K562 (cell line): ENCODE measurements around the gene DIAPH1. TPM values are rescaled to one million over a fixed set of nuclear protein-coding genes. Genes with fewer than 3 reads are reported as not detected.

ENCODE experiments used
- ATAC-seq: fragments of 200-7000 bp; cut with Tn5 transposase; 3 replicates; pipeline ENCODE4 v1.9.1; 2020; ENCODE audit warnings: moderate library complexity
- BruUV-seq: library from RNA; stranded (reverse); fragments of 400-500 nt; replicated peaks from 2 replicates; lab custom pipeline; 2021; lab: Mats Ljungman, UMichigan
- CTCF ChIA-PET: fragments of 300-600 bp; formaldehyde crosslinking; extraction: SDS; loops from one replicate; lab custom pipeline; 2021; ENCODE audit warnings: low intra/inter-chr PET ratio; lab: Yijun Ruan, JAX
- POLR2A ChIA-PET: fragments of 300-600, 350-650 bp; sonication (Branson Sonifier 250); formaldehyde crosslinking; extraction: SDS; loops from one replicate; lab custom pipeline; 2021; ENCODE audit warnings: antibody characterized with exemption, inconsistent platforms; lab: Yijun Ruan, JAX
- DNase-seq, 4 experiments: peaks; one replicate each; pipeline versions ENCODE4 v3.0.0 to v3.0.0-alpha.2; 2011 to 2018; ENCODE audit warnings: low spot score in 3 of 4, mixed read lengths in 3 of 4; ENCODE audit errors: extremely low read depth in 1 of 4
- FAIRE-seq: peaks from 2 replicates; lab custom pipeline; 2011; peaks lifted over from hg19 to GRCh38; lab: Jason Lieb, UNC
- H2AFZ ChIP-seq: 2 replicates; pipeline ENCODE4 v1.6.0; 2011; ENCODE audit warnings: low read depth, low read length, control low read depth, inconsistent platforms
- H3K27ac ChIP-seq: fragments of 200-600 bp; 3 replicates; pipeline ENCODE4 v1.8.0; 2011; ENCODE audit warnings: low read depth, mild to moderate bottlenecking, control low read depth, inconsistent platforms, low read length, moderate library complexity, mixed read lengths; ENCODE audit errors: extremely low read depth
- H3K27me3 ChIP-seq, 2 experiments: fragments of 300-600 bp in 1 of 2; 2 replicates in 1 of 2; 3 replicates in 1 of 2; pipeline versions ENCODE4 v1.6.0 to v1.8.0; 2011; ENCODE audit warnings: inconsistent platforms in 2 of 2, low read length in 2 of 2, mild to moderate bottlenecking in 1 of 2, mixed read lengths in 1 of 2, moderate library complexity in 1 of 2; ENCODE audit not compliant: control insufficient read depth in 2 of 2, insufficient read depth in 2 of 2
- H3K36me3 ChIP-seq: fragments of 300-600 bp; 3 replicates; pipeline ENCODE4 v1.8.0; 2011; ENCODE audit warnings: mild to moderate bottlenecking, low read length, inconsistent platforms; ENCODE audit not compliant: control insufficient read depth, insufficient read depth
- H3K4me1 ChIP-seq, 2 experiments: fragments of 200-600 bp in 1 of 2; replicated peaks in 1 of 2; 2 replicates in 1 of 2; 3 replicates in 1 of 2; pipeline versions ENCODE4 v1.5.1 to v1.8.0; 2011; ENCODE audit warnings: inconsistent platforms in 2 of 2, low read length in 2 of 2, mild to moderate bottlenecking in 1 of 2, mixed read lengths in 1 of 2, moderate library complexity in 1 of 2; ENCODE audit not compliant: control insufficient read depth in 2 of 2, insufficient read depth in 2 of 2
- H3K4me2 ChIP-seq: 2 replicates; pipeline ENCODE4 v1.6.1; 2011; ENCODE audit warnings: low read length, control low read depth, inconsistent platforms, mixed read lengths; ENCODE audit not compliant: insufficient read depth
- H3K4me3 ChIP-seq: fragments of 200-600 bp; sonication (generic), shearing (Covaris generic); 2 replicates; pipeline ENCODE4 v1.5.1; 2016; ENCODE audit warnings: control low read depth, inconsistent platforms
- H3K79me2 ChIP-seq: fragments of 200-600 bp; 3 replicates; pipeline ENCODE4 v1.8.0; 2011; ENCODE audit warnings: low read length, inconsistent platforms; ENCODE audit not compliant: control insufficient read depth, insufficient read depth
- H3K9ac ChIP-seq, 2 experiments: 2 replicates each; pipeline versions ENCODE4 v1.6.0 to v1.6.1; 2011; ENCODE audit warnings: low read depth in 2 of 2, low read length in 2 of 2, control low read depth in 1 of 2, inconsistent platforms in 1 of 2, mild to moderate bottlenecking in 1 of 2, mixed read lengths in 1 of 2; ENCODE audit not compliant: insufficient read depth in 1 of 2
- H3K9me1 ChIP-seq: one replicate; pipeline ENCODE4 v1.6.0; 2011; ENCODE audit warnings: inconsistent platforms, mild to moderate bottlenecking, low read length, moderate library complexity; ENCODE audit not compliant: control insufficient read depth, insufficient read depth
- H3K9me3 ChIP-seq: replicated peaks from 2 replicates; pipeline ENCODE4 v1.5.1; 2011; ENCODE audit warnings: low read depth, low read length, inconsistent platforms; ENCODE audit not compliant: control insufficient read depth, insufficient read depth
- H4K20me1 ChIP-seq: replicated peaks from 2 replicates; pipeline ENCODE4 v1.6.1; 2011; ENCODE audit warnings: low read length, inconsistent platforms, mixed read lengths; ENCODE audit not compliant: control insufficient read depth, insufficient read depth
- ARID1B ChIP-seq: fragments of 450-650 bp; IDR thresholded peaks from 2 replicates; pipeline ENCODE4 v1.6.1; 2016; ENCODE audit warnings: antibody characterized with exemption, mild to moderate bottlenecking, inconsistent platforms
- CBFA2T3 ChIP-seq: fragments of 450-650 bp; IDR thresholded peaks from 2 replicates; pipeline ENCODE4 v1.6.1; 2017
- ETV5 ChIP-seq: sonication (generic); formaldehyde crosslinking; IDR thresholded peaks from 2 replicates; pipeline ENCODE4 v1.4.0; 2020; ENCODE audit warnings: low read depth, mild to moderate bottlenecking, missing genetic modification reagents
- GTF2A2 ChIP-seq: IDR thresholded peaks from 2 replicates; pipeline ENCODE4 v1.6.1; 2016; ENCODE audit warnings: mild to moderate bottlenecking, missing genetic modification characterization, missing compliant biosample characterization
- HLTF ChIP-seq: fragments of 450-650 bp; IDR thresholded peaks from 2 replicates; pipeline ENCODE4 v1.6.1; 2016
- HNRNPUL1 ChIP-seq: fragments of 200-400 bp; formaldehyde crosslinking; IDR thresholded peaks from 2 replicates; pipeline ENCODE4 v1.6.1; 2017; ENCODE audit warnings: low read length
- NFYB ChIP-seq: IDR thresholded peaks from 2 replicates; pipeline ENCODE4 v1.6.1; 2011; ENCODE audit warnings: mild to moderate bottlenecking, moderate library complexity; ENCODE audit not compliant: insufficient read length; ENCODE audit errors: extremely low read depth
- SAFB ChIP-seq: fragments of 200-400 bp; formaldehyde crosslinking; IDR thresholded peaks from 2 replicates; pipeline ENCODE4 v1.6.1; 2017; ENCODE audit warnings: low read depth, low read length, borderline replicate concordance
- TCF3 ChIP-seq: sonication (generic); formaldehyde crosslinking; IDR thresholded peaks from 2 replicates; pipeline ENCODE4 v1.4.0; 2020; ENCODE audit warnings: mild to moderate bottlenecking, missing genetic modification reagents
- ZFP1 ChIP-seq: fragments of 450-650 bp; formaldehyde crosslinking; IDR thresholded peaks from 2 replicates; pipeline ENCODE4 v1.4.0; 2020; ENCODE audit warnings: mild to moderate bottlenecking, mixed read lengths
- ZNF140 ChIP-seq: fragments of 250-450 bp; sonication (Bioruptor Pico); IDR thresholded peaks from 2 replicates; pipeline ENCODE4 v1.8.0; 2021; ENCODE audit warnings: moderate library complexity, mild to moderate bottlenecking, inconsistent platforms
- ZNF253 ChIP-seq: fragments of 250-450 bp; sonication (Bioruptor Pico); conservative IDR thresholded peaks from 2 replicates; pipeline ENCODE4 v1.6.1; 2021; ENCODE audit warnings: mild to moderate bottlenecking
- ZNF324 ChIP-seq: fragments of 250-450 bp; sonication (Bioruptor Pico); IDR thresholded peaks from 2 replicates; pipeline ENCODE4 v1.4.0; 2020; ENCODE audit warnings: mild to moderate bottlenecking
- WGBS: fragments of 100-300 bp; shearing (Covaris generic); methylation state at CpG from one replicate; pipeline ENCODE4 v1.1.6; 2016; ENCODE audit warnings: low coverage, mixed read lengths; ENCODE audit not compliant: insufficient coverage; ENCODE audit errors: missing lambda C conversion rate; 5-methylcytosine and 5-hydroxymethylcytosine counted together
- in situ Hi-C: fragments of 300-500 bp; cut with MboI; formaldehyde crosslinking; loops from 4 replicates; pipeline ENCODE4 v1.15.0; 2018; ENCODE audit warnings: inconsistent platforms, mixed read lengths
- intact Hi-C: fragments of 100-400 bp; cut with micrococcal nuclease; formaldehyde crosslinking; loops from 2 replicates; pipeline ENCODE4 v1.14.2; 2022
- polyA plus RNA-seq, 8 experiments: library from polyadenylated mRNA; depleted of rRNA in 4 of 8; stranded (reverse) in 5 of 8; unstranded in 3 of 8; fragments of >200 nt; fragmentation: Nextera tagmentation in 2 of 8; fragmentation: Illumina TruSeq in 1 of 8; extraction: Ambion mirVana in 2 of 8; extraction: Trizol in 1 of 8; gene quantifications; 2 replicates each; pipeline versions ENCODE4 v1.2.1 to v1.2.3, GENCODE V29; 2011 to 2014; ENCODE audit warnings: inconsistent platforms in 1 of 8, missing spikeins in 1 of 8
- total RNA-seq, 7 experiments: library from RNA; depleted of rRNA in 6 of 7; stranded (reverse); fragments of >200 nt in 6 of 7; fragmentation: Illumina TruSeq in 2 of 7; extraction: Trizol in 2 of 7; gene quantifications; 2 replicates each; pipeline versions ENCODE4 v1.2.1 to v1.2.3, GENCODE V29; 2011 to 2021; ENCODE audit warnings: low replicate concordance in 1 of 7
- TF ChIP-seq, protein P1 (sequence below): fragments of 250-450 bp; sonication (Bioruptor Pico); IDR thresholded peaks from 2 replicates; pipeline ENCODE4 v1.4.0; 2020

The DIAPH1 gene
- total and polyA plus RNA-seq, 9 of the 15 experiments (the other 6 are each of a cell fraction or from before 2014, with no cell fraction given), result 60.8 to 328 (median 97.8) TPM

DNA sequence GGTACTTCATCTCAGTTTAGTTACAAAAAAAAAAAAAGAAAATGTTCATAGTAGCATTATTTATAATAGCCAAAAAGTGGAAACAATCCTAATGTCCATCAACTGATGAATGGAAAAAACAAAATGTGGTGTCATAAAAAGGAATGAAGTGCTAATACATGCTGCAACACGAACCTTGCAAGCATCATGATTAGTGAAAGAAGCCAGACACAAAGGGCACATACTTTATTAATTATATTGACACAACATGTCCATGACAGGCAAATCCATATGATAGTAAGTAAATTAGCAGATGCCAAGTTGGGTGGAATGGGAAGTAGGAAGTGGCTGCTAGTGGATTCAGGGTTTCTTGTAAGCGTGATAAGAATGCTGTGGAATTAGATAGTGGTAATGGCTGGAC lies 75.7 kb downstream of the DIAPH1 start:
- peaks cover 33% of the 10 kb centered on the region for H3K79me2 ChIP-seq
- no peaks in the 10 kb centered on the region for H3K27me3 ChIP-seq
- H3K4me1 ChIP-seq, result no peaks in the 10 kb centered on the region; a peak in 2 of 5 replicates
- H4K20me1 ChIP-seq, result no peaks in the 10 kb centered on the region
- ChIA-PET CTCF (no interaction called here), POLR2A (interaction anchor here (1.2 kb wide), 1 partner anchor 122 kb away, joined by 3 read pairs; the partner anchor contains the start of gene PCDHGA11)
- peaks cover 74% of the 10 kb centered on the region for H3K36me3 ChIP-seq
- H3K9me1 ChIP-seq, result no peaks in the 10 kb centered on the region
- no peak overlapping the region for H3K4me3 ChIP-seq
- H2AFZ ChIP-seq, result no peak overlapping the region
- no peak for ATAC-seq
- 74% methylated on average over 2 of the region's 2 CpGs for WGBS
- H3K9me3 ChIP-seq, result 0 out of 2 replicates have a peak, but pooled peaks cover 3% of the 10 kb centered on the region
- H3K4me2 ChIP-seq, result no peak overlapping the region
- intact Hi-C loops (no loop called here), in situ Hi-C loops (no loop called here)
- DNase-seq, result no peak
- TSS peak; percentile 9 for BruUV-seq
- TF ChIP-seq ZNF324 (CRISPR knock-in tag) (no peak), ARID1B (peak; percentile 24; the same call in 1 of the 2 replicates), CBFA2T3 (peak; percentile 16; the same call in 1 of the 2 replicates), ETV5 (no peak), HLTF (no peak), SAFB (no peak), GTF2A2 (tag) (no peak), NFYB (no peak), ZNF253 (no peak), ZFP1 (CRISPR knock-in tag) (no peak), TCF3 (CRISPR knock-in tag) (peak; percentile 55), HNRNPUL1 (no peak), ZNF140 (CRISPR knock-in tag) (no peak)
- TF ChIP-seq, protein P1, sequence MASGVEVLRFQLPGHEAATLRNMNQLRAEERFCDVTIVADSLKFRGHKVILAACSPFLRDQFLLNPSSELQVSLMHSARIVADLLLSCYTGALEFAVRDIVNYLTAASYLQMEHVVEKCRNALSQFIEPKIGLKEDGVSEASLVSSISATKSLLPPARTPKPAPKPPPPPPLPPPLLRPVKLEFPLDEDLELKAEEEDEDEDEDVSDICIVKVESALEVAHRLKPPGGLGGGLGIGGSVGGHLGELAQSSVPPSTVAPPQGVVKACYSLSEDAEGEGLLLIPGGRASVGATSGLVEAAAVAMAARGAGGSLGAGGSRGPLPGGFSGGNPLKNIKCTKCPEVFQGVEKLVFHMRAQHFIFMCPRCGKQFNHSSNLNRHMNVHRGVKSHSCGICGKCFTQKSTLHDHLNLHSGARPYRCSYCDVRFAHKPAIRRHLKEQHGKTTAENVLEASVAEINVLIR (CRISPR knock-in tag), result no peak
- no peak overlapping the region for H3K27ac ChIP-seq
- no peak for FAIRE-seq
- H3K9ac ChIP-seq, result no peak overlapping the region
